Keratinocyte (primary cell): ENCODE data around the gene RPP38.

Source experiments
- EZH2 ChIP-seq: IDR thresholded peaks from one replicate; pipeline ENCODE4 v1.6.1; 2012; ENCODE audit warnings: inconsistent platforms, mild to moderate bottlenecking, low read length, moderate library complexity
- TF ChIP-seq, protein P1 (sequence below), 3 experiments: IDR thresholded peaks in 1 of 3; conservative IDR thresholded peaks in 1 of 3; optimal IDR thresholded peaks in 1 of 3; 2 replicates in 2 of 3; 3 replicates in 1 of 3; pipeline versions ENCODE3 to v1.5.1; 2011; ENCODE audit warnings: low read length in 3 of 3, mild to moderate bottlenecking in 3 of 3, moderate library complexity in 2 of 3, control low read depth in 1 of 3, inconsistent platforms in 1 of 3; ENCODE audit not compliant: insufficient read depth in 2 of 3; ENCODE audit errors: extremely low read depth in 1 of 3

DNA sequence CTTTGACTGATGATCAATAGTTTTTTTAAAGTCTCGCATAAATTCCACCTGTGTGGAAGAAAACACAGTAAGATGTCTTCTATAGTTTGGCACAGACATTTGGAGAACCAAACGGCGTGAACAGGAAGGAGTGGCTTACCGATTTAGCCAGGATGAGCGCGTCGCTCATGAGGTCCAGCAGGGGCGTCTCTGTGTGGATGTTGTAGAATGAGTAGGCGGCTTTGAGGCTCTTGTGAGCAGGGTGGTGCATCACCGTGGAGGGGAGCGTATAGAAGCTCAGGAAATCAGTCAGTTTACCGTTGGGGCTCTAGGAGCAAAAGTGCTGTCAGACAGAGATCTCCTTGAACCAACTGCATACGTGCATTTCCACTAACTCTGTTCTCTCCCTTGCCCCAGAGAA is 15.5 kb downstream of the RPP38 start:
- TF ChIP-seq, protein P1, sequence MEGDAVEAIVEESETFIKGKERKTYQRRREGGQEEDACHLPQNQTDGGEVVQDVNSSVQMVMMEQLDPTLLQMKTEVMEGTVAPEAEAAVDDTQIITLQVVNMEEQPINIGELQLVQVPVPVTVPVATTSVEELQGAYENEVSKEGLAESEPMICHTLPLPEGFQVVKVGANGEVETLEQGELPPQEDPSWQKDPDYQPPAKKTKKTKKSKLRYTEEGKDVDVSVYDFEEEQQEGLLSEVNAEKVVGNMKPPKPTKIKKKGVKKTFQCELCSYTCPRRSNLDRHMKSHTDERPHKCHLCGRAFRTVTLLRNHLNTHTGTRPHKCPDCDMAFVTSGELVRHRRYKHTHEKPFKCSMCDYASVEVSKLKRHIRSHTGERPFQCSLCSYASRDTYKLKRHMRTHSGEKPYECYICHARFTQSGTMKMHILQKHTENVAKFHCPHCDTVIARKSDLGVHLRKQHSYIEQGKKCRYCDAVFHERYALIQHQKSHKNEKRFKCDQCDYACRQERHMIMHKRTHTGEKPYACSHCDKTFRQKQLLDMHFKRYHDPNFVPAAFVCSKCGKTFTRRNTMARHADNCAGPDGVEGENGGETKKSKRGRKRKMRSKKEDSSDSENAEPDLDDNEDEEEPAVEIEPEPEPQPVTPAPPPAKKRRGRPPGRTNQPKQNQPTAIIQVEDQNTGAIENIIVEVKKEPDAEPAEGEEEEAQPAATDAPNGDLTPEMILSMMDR (optimal IDR thresholded peaks at IDR 0.05 in 1 of 3, IDR thresholded peaks at IDR 0.05 in 1 of 3, conservative IDR thresholded peaks at IDR 0.05 in 1 of 3; ENCODE audit: extremely low read depth in 1 of 3, insufficient read depth in 2 of 3, low read length in 3 of 3) = no peak
- TF ChIP-seq EZH2 = no peak
